ENCODE data around the gene NADSYN1. TPM values are rescaled to one million over a fixed set of nuclear protein-coding genes. Genes with fewer than 3 reads are reported as not detected.

Gene NADSYN1
- total RNA-seq, 4 donors from 2014 or later: 144 to 271 (median 195) TPM

GRCh38 chr11:71488681-71489270, 35.8 kb downstream of the NADSYN1 start:
- H3K36me3 ChIP-seq: peaks cover 0 to 29% (median 14%) of the 10 kb centered on the region in 4 donors
- no peaks in the 10 kb centered on the region for H3K9me3 ChIP-seq
- WGBS, 2 donors (ENCODE audit: low coverage in 1 of 2): 60 to 79% methylated on average over 1 to 6 of the region's 6 CpGs
- intact Hi-C loops (cut with DNase I; ENCODE audit: low total_unique reads): no loop called here
- H3K4me3 ChIP-seq: no peak overlapping the region
- H3K27me3 ChIP-seq: no peaks in the 10 kb centered on the region
- DNase-seq: no peak
- in situ Hi-C loops (cut with MboI; ENCODE audit: low pct_ligation_motif_present in 1 of 4, low pct_unique_long_range_greater_than_20kb in 1 of 4, low sequenced_read_pairs in 3 of 4): no loop called here
- TF ChIP-seq POLR2A (IDR thresholded peaks at IDR 0.05) (no peak), CTCF (IDR thresholded peaks at IDR 0.05) (no peak), EP300 (IDR thresholded peaks at IDR 0.05; ENCODE audit: low read depth) (no peak), POLR2AphosphoS5 (IDR thresholded peaks at IDR 0.05) (no peak)
- H3K27ac ChIP-seq: no peak overlapping the region
- H3K4me1 ChIP-seq: no peaks in the 10 kb centered on the region

DNA sequence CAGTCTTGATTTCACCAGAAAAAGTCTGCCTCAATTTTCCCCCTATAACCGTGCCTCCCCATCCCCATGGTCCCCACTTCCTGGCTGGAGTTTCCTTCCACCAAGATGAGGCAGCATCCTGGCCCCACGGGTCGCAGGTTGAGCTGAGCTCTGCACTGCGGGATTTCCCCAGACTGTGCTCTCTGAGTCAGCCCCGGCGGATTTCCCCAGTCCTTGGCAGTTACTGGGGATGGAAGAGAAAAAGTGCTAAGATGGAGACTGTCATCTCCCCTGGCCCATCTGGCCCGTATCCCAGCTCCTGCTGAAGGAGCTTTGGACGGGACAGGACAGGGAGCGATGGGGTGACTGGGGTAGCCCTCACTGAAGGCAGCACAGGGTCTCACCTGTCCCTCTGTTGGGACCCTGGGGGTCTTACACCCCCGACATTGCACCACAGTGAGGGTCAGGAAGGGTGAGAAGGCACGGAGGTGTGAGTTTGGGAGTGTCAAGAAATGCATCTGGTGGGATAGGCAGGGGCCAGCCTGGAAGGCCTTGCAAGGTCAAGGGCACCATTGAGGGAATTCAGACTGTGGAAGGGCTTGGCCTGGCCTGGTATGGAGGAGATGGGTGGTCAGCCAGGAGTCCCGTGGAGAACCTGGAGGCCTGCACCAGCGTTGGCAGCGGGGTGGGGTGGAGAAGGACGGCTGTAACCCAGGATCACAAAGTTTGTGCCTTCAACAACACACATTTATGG, 36.5 kb downstream of the NADSYN1 start:
- Histone ChIP-seq H3K9me3 (no peaks in the 10 kb centered on the region), H3K27ac (no peak overlapping the region), H3K4me3 (no peak overlapping the region), H3K4me1 (no peaks in the 10 kb centered on the region), H3K36me3 (peaks cover 0 to 32% (median 16%) of the 10 kb centered on the region in 4 donors), H3K27me3 (no peaks in the 10 kb centered on the region)
- TF ChIP-seq CTCF (IDR thresholded peaks at IDR 0.05): no peak
- intact Hi-C loops (cut with DNase I; ENCODE audit: low total_unique reads): no loop called here
- DNase-seq: no peak
- 73 to 100% methylated on average over 3 to 15 of the region's 15 CpGs for WGBS, 2 donors (ENCODE audit: low coverage in 1 of 2)
- in situ Hi-C loops (cut with MboI; ENCODE audit: low pct_ligation_motif_present in 1 of 4, low pct_unique_long_range_greater_than_20kb in 1 of 4, low sequenced_read_pairs in 3 of 4): no loop called here

- no peak for DNase-seq
- Histone ChIP-seq H3K4me1 (no peaks in the 10 kb centered on the region), H3K27me3 (no peaks in the 10 kb centered on the region), H3K4me3 (no peak overlapping the region), H3K36me3 (peaks cover 0 to 37% (median 18%) of the 10 kb centered on the region in 4 donors), H3K9me3 (no peaks in the 10 kb centered on the region), H3K27ac (no peak overlapping the region)
- in situ Hi-C loops (cut with MboI; ENCODE audit: low pct_ligation_motif_present in 1 of 4, low pct_unique_long_range_greater_than_20kb in 1 of 4, low sequenced_read_pairs in 3 of 4) (no loop called here), intact Hi-C loops (cut with DNase I; ENCODE audit: low total_unique reads) (no loop called here)
- TF ChIP-seq POLR2A (IDR thresholded peaks at IDR 0.05) (no peak), POLR2AphosphoS5 (IDR thresholded peaks at IDR 0.05) (no peak), EP300 (IDR thresholded peaks at IDR 0.05; ENCODE audit: low read depth) (no peak), CTCF (IDR thresholded peaks at IDR 0.05) (no peak)
- 94 to 100% methylated on average over 1 to 23 of the region's 23 CpGs for WGBS, 2 donors (ENCODE audit: low coverage in 1 of 2)
Observed at GRCh38 chr11:71490044-71490730, 37.2 kb downstream of the NADSYN1 start.

DNA sequence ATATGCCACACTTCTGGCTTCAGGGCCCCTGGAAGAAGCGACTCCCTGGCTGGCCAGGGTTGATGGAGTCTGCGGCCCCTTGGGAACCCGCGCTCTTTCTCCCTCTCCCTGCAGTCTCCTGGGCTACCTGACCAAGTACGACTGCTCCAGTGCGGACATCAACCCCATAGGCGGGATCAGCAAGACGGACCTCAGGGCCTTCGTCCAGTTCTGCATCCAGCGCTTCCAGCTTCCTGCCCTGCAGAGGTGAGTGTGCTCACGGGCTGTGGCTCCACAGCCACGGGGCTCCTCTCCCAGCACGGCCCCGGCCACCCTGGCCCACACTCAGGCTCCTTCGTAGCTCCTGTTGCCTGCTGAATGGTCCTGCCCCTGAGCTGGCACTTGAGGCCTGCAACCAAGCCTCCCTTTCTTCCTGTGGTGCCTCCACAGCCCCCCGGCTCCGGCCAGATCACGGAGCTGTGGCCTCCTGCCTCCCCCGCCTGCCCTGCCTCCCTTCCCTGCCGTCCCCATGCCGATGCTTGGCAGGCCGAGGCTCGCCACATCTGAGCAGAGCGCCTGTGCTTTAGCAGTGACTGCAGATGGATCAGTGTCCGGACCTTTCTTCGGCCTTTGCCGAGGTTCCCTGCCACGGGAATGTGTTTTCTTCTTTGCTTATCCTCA, 37.9 kb downstream of the NADSYN1 start:
- WGBS, 2 donors (ENCODE audit: low coverage in 1 of 2): 95% methylated on average over 28 of the region's 28 CpGs; no CpG with 5 or more reads in 1 of the 2 donors
- Histone ChIP-seq H3K4me1 (no peaks in the 10 kb centered on the region), H3K4me3 (no peak overlapping the region), H3K36me3 (peaks cover 0 to 36% (median 18%) of the 10 kb centered on the region in 4 donors), H3K27me3 (no peaks in the 10 kb centered on the region), H3K9me3 (no peaks in the 10 kb centered on the region), H3K27ac (no peak overlapping the region)
- intact Hi-C loops (cut with DNase I; ENCODE audit: low total_unique reads) (no loop called here), in situ Hi-C loops (cut with MboI; ENCODE audit: low pct_ligation_motif_present in 1 of 4, low pct_unique_long_range_greater_than_20kb in 1 of 4, low sequenced_read_pairs in 3 of 4) (no loop called here)
- DNase-seq: no peak
- no peak for TF ChIP-seq POLR2A (IDR thresholded peaks at IDR 0.05)
- TF ChIP-seq CTCF (IDR thresholded peaks at IDR 0.05): no peak
- TF ChIP-seq EP300 (IDR thresholded peaks at IDR 0.05; ENCODE audit: low read depth): no peak
- no peak for TF ChIP-seq POLR2AphosphoS5 (IDR thresholded peaks at IDR 0.05)

Data from transverse colon (tissue), 4 donors.